ENCODE data around the gene PRKAR1B.

PRKAR1B gene

GRCh38 chr7:734214-734613 is 7.1 kb upstream of the PRKAR1B start:
- H3K4me3 ChIP-seq (ENCODE audit: low read length), result no peak overlapping the region
- DNase-seq (ENCODE audit: low read depth), result no peak
- TF ChIP-seq CTCF (conservative IDR thresholded peaks at IDR 0.05; ENCODE audit: low read length), result no peak

- no peak for TF ChIP-seq CTCF (conservative IDR thresholded peaks at IDR 0.05; ENCODE audit: low read length)
- no peak for DNase-seq (ENCODE audit: low read depth)
- H3K4me3 ChIP-seq (ENCODE audit: low read length), result no peak overlapping the region
Observed at GRCh38 chr7:732556-732955, 5.5 kb upstream of the PRKAR1B start.

- no peak for DNase-seq (ENCODE audit: low read depth)
- no peak for TF ChIP-seq CTCF (conservative IDR thresholded peaks at IDR 0.05; ENCODE audit: low read length)
Observed at GRCh38 chr7:732094-732541, 5.0 kb upstream of the PRKAR1B start.

GRCh38 chr7:731440-732085 is 4.5 kb upstream of the PRKAR1B start:
- DNase-seq (ENCODE audit: low read depth), result no peak
- no peak overlapping the region for H3K4me3 ChIP-seq (ENCODE audit: low read length)

More at GRCh38 chr7:732094-732541, 5.0 kb upstream of the PRKAR1B start:
- no peak overlapping the region for H3K4me3 ChIP-seq (ENCODE audit: low read length)

GRCh38 chr7:730501-731439 is 3.7 kb upstream of the PRKAR1B start:
- H3K4me3 ChIP-seq (ENCODE audit: low read length), result no peak overlapping the region
- no peak for DNase-seq (ENCODE audit: low read depth)
- no peak for TF ChIP-seq CTCF (conservative IDR thresholded peaks at IDR 0.05; ENCODE audit: low read length)

More at GRCh38 chr7:731440-732085, 4.5 kb upstream of the PRKAR1B start:
- no peak for TF ChIP-seq CTCF (conservative IDR thresholded peaks at IDR 0.05; ENCODE audit: low read length)

GRCh38 chr7:729140-730000 is 2.3 kb upstream of the PRKAR1B start:
- no peak for TF ChIP-seq CTCF (conservative IDR thresholded peaks at IDR 0.05; ENCODE audit: low read length)
- no peak for DNase-seq (ENCODE audit: low read depth)
- no peak overlapping the region for H3K4me3 ChIP-seq (ENCODE audit: low read length)

Data from AG10803 (cell line).